MCF 10A (cell line): Measurements from ENCODE around the gene B9D2. TPM values are rescaled to one million over a fixed set of nuclear protein-coding genes. Genes with fewer than 3 reads are reported as not detected.

Source experiments
- BruUV-seq: library from RNA; stranded (reverse); fragments of 400-500 nt; replicated peaks from 2 replicates; lab custom pipeline; 2021; lab: Mats Ljungman, UMichigan
- CTCF ChIA-PET: fragments of 300-600 bp; sonication (Branson Sonifier 250); formaldehyde crosslinking; extraction: SDS; loops from one replicate; lab custom pipeline; 2021; ENCODE audit warnings: antibody characterized with exemption, inconsistent platforms; lab: Yijun Ruan, JAX
- POLR2A ChIA-PET: fragments of 300-600, 350-650 bp; sonication (Branson Sonifier 250); formaldehyde crosslinking; extraction: SDS; loops from one replicate; lab custom pipeline; 2020; ENCODE audit warnings: antibody characterized with exemption, inconsistent platforms; lab: Yijun Ruan, JAX
- DNase-seq: peaks from one replicate; pipeline ENCODE4 v3.0.0-alpha.2; 2018; ENCODE audit not compliant: unreplicated experiment
- H3K27ac Mint-ChIP-seq: one replicate; pipeline ENCODE4 v1.8.0; 2022; ENCODE audit warnings: mild to moderate bottlenecking, low read depth, mixed read lengths; ENCODE audit not compliant: unreplicated experiment
- H3K27me3 Mint-ChIP-seq: one replicate; pipeline ENCODE4 v1.8.0; 2022; ENCODE audit warnings: mixed read lengths; ENCODE audit not compliant: insufficient read depth, unreplicated experiment
- H3K36me3 Mint-ChIP-seq: one replicate; pipeline ENCODE4 v1.8.0; 2022; ENCODE audit warnings: mild to moderate bottlenecking, moderate library complexity, mixed read lengths; ENCODE audit not compliant: insufficient read depth, unreplicated experiment
- H3K4me1 Mint-ChIP-seq: one replicate; pipeline ENCODE4 v1.8.0; 2022; ENCODE audit warnings: mixed read lengths; ENCODE audit not compliant: insufficient read depth, unreplicated experiment
- H3K4me3 Mint-ChIP-seq: one replicate; pipeline ENCODE4 v1.8.0; 2022; ENCODE audit warnings: mild to moderate bottlenecking, moderate library complexity, mixed read lengths; ENCODE audit not compliant: unreplicated experiment
- H3K9me3 Mint-ChIP-seq: one replicate; pipeline ENCODE4 v1.8.0; 2022; ENCODE audit warnings: mixed read lengths; ENCODE audit not compliant: unreplicated experiment
- CTCF ChIP-seq: fragments of 200-600 bp; IDR thresholded peaks from one replicate; pipeline ENCODE4 v1.8.0; 2022; ENCODE audit warnings: antibody characterized with exemption, mild to moderate bottlenecking; ENCODE audit not compliant: unreplicated experiment
- intact Hi-C: fragments of 100-400 bp; cut with micrococcal nuclease; formaldehyde crosslinking; loops from 2 replicates; pipeline ENCODE4 v1.14.1; 2022
- total RNA-seq: library from RNA; stranded (reverse); gene quantifications from 2 replicates; pipeline ENCODE4 v1.2.3, GENCODE V29; 2022

Gene B9D2
- total RNA-seq, 1 experiment from 2014 or later = 5.7 TPM

- no peak for TF ChIP-seq CTCF
- BruUV-seq = no TSS peak
- no peak for DNase-seq
- H3K27me3 Mint-ChIP-seq = no peaks in the 10 kb centered on the region
- no peak overlapping the region for H3K27ac Mint-ChIP-seq
- no peaks in the 10 kb centered on the region for H3K9me3 Mint-ChIP-seq
- ChIA-PET POLR2A (interaction anchor here (1.4 kb wide), 1 partner anchor 98 kb away, joined by 5 read pairs; the partner anchor contains the start of gene AXL), CTCF (interaction anchor here (0.6 to 3.5 kb wide), 3 partner anchors 8 to 222 kb away, joined by 3 to 18 read pairs (median 3); no protein-coding TSS in a partner anchor)
- intact Hi-C loops = no loop called here
- H3K36me3 Mint-ChIP-seq = peaks cover 67% of the 10 kb centered on the region
- H3K4me1 Mint-ChIP-seq = peaks cover 14% of the 10 kb centered on the region
- no peak overlapping the region for H3K4me3 Mint-ChIP-seq
These were observed 47.5 kb downstream of the B9D2 start for GRCh38 chr19:41316306-41316920.

- H3K4me1 Mint-ChIP-seq = peaks cover 29% of the 10 kb centered on the region
- CTCF ChIA-PET = interaction anchor here (1.2 to 1.6 kb wide), 2 partner anchors 16 to 137 kb away, joined by 4 to 6 read pairs; no protein-coding TSS in a partner anchor
- peaks cover 67% of the 10 kb centered on the region for H3K36me3 Mint-ChIP-seq
These were observed 52.3 kb downstream of the B9D2 start for GRCh38 chr19:41311613-41312012.

GRCh38 chr19:41311072-41311471, 52.9 kb downstream of the B9D2 start:
- peaks cover 69% of the 10 kb centered on the region for H3K36me3 Mint-ChIP-seq
- no peaks in the 10 kb centered on the region for H3K9me3 Mint-ChIP-seq
- POLR2A ChIA-PET = interaction anchor here (1.0 to 4.2 kb wide), 9 partner anchors 11 to 128 kb away, joined by 3 to 54 read pairs (median 8); partner anchors contain the start of genes AXL, B9D2, DMAC2 and HNRNPUL1
- H3K4me1 Mint-ChIP-seq = peaks cover 29% of the 10 kb centered on the region
- CTCF ChIA-PET = interaction anchor here (0.6 to 1.2 kb wide), 4 partner anchors 16 to 1570 kb away, joined by 3 to 4 read pairs (median 4); no protein-coding TSS in a partner anchor
- intact Hi-C loops = loop anchor here (5.0 kb wide), 1 partner anchor 41 kb away; the partner anchor contains the start of gene TGFB1
- H3K4me3 Mint-ChIP-seq = peak overlapping the region; percentile 87
- TF ChIP-seq CTCF = no peak
- no TSS peak for BruUV-seq
- DNase-seq = no peak
- H3K27me3 Mint-ChIP-seq = no peaks in the 10 kb centered on the region
- peak overlapping the region; percentile 96 for H3K27ac Mint-ChIP-seq

More at GRCh38 chr19:41311613-41312012, 52.3 kb downstream of the B9D2 start:
- Mint-ChIP-seq H3K27me3 (no peaks in the 10 kb centered on the region), H3K9me3 (no peaks in the 10 kb centered on the region), H3K4me3 (peak overlapping the region; percentile 87), H3K27ac (peak overlapping the region; percentile 49)
- BruUV-seq = no TSS peak
- intact Hi-C loops = loop anchor here (5.0 kb wide), 1 partner anchor 41 kb away; the partner anchor contains the start of gene TGFB1
- no peak for DNase-seq
- no peak for TF ChIP-seq CTCF
- POLR2A ChIA-PET = interaction anchor here (1.2 to 4.2 kb wide), 7 partner anchors 10 to 127 kb away, joined by 3 to 54 read pairs (median 12); partner anchors contain the start of genes B9D2, DMAC2, HNRNPUL1 and TGFB1
